DLD1 (cell line): Measurements from ENCODE around the gene MCU.

ENCODE experiments used
- in situ Hi-C: cut with HindIII; loops from 2 replicates; pipeline ENCODE4 v1.10.0; 2017; ENCODE audit warnings: low sequenced_read_pairs

Gene MCU

DNA sequence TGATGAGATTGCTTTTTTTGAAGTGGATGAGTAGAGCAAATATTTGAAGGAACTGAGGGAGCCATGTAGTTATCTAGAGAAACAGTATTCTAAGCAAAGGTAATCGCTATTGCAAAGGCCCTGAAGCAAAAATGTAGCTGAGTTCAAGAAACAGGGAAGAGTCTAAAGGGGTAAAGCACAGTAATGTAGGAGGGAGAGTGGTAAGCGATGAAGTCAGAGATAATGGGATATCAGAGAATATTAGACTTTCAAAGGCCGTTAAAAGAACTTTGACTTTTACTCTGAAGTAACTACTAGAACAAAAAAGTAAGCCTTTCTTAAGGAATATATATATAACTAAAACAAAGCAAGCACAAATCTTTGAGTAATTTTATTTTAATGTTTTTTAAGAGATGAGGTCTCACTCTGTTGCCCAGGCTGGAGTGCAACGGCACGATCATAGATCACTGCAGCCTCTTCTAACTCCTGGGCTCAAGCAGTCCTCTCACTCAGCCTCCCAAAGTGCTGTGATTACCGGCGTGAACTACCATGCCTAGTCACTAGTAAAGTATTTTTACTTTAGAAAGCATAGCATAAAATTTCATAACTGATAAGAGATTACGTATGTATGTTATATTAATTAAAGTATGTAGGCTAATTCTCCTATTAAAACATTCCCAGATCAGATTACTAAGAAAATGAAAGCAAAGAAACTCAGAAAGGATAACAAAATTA is 139.9 kb downstream of the MCU start:
- in situ Hi-C loops, result no loop called here

DNA sequence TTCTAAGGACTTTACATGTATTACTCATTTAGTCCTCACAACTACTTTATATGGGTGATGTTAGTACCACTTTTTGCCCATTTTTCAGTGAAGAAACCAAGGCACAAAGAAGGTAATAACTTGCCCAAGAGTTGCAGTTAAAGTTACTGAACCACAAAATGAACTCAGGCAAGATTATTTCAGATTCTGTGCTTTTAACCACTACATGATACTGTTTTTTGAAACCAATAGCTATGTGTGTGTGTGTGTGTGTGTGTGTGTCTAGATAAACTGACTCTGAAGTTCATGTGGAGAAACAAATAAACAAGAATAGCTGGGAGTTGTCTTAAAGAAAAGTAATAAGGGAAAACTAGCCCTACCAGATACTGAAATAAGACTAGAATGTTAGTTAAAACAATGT is 140.8 kb downstream of the MCU start:
- in situ Hi-C loops, result no loop called here

DNA sequence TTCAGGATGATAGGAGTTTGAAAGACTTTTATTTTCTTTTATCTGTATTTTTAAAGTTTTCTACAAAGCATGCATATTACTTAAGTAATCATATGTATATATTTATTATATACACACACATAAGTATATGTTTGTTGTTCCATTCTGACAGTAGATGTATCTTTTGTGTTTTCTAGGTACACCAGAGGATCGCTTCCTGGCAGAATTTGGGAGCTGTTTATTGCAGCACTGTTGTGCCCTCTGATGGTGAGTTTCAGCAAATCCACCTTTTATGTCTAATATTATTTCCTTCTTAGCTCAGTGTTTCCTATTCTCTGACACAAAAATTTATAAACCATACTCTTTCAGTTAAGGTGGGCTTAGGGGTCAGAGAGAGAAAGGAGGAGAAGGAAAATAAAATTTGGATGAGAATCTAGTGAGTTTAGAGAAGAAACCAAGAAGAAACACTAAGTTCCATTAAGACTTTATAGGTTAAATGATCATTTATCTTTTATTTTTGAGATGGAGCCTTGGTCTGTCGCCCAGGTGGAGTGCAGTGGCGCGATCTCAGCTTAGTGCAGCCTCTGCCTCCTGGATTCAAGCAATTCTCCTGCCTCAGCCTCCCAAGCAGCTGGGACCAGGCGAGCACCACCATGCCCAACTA is 142.4 kb downstream of the MCU start:
- in situ Hi-C loops, result no loop called here

DNA sequence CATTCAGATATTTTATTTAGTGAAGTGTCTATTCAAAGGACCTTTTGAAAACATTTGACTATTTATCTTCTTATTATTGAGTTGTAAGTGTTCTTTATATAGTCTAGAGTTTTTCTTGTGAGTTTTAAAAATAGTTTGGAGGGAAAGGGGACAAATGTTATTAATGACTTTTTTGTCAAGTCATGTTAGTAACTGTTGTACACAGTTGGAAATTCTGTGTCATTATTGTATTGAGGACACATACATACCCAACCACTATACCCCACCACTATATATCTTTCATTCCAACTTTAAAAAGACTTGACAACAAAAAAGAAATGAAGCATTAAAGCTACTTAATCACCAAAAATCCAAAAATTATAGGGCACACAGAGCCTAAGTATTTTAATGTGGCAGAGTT is 148.4 kb downstream of the MCU start:
- in situ Hi-C loops, result no loop called here

DNA sequence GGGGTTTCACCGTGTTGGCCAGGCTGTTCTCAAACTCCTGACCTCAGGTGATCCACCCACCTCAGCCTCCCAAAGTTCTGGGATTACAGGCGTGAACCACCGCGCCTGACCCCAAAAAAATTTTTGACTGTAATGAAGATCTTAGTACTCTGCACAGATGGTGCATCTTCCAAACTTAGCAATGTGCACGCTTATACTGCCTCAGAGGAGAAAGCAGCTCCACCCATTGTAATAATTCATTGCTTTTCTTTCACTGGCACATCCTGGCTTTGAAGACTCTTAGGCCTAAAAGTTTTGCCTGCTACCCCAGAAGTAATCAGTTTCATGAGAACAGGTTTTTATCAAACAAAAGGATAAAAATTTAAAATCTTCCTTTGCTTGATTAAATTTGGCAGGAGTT is 149.5 kb downstream of the MCU start:
- in situ Hi-C loops, result no loop called here

DNA sequence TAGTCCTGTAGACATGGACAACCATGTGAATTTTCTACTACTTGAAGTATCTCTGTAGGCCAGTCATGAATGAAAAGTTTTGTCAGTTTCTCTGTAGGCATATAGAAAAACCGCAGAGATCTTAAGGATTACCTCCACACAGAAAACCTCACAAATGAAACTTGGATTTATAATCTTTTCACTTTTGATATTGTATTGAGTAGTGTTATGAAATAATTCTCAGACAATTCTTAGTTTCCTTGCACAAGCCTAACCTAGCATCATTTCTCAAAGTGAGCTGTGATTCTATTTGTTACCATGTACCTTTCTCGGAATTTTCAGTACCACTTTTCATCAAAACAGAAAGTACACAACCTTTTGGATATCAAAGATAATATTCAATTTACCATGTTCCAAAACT is 150.2 kb downstream of the MCU start:
- in situ Hi-C loops, result no loop called here

DNA sequence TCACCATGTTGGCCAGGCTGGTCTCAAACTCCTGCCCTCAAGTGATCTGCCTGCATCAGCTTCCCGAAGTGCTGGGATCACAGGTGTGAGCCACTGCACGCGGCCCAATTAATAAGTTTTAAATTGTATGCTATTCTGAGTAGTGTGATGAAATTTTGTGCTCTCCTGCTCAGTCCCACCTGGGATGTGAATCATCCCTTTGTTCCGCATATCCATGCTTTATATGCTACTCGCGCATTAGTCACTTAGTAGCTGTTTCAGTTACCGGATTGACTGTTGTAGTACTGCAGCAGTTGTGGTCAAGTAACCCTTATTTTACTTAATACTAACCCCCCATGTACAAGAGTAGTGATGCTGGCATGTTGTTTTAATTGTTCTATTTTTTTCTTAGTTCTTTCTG is 154.3 kb downstream of the MCU start:
- in situ Hi-C loops, result no loop called here

DNA sequence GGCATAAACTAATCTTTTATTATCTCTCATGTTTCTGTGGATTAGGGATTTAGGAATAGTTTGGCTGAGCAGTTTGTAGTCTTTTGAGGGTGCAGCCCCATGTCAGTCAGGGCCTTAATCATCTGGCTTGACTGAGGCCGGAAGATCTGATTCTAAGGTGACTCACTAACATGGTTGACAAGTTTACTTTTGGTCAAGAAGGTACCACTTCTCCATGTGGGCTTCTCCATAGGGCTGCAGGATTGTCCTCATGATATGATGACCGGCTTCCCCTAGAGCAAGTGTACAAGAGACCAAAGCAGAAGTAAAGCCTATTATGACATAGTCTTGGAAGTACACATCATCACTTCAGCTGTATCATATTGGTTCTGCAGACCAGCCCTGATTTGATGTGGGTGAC is 155.7 kb downstream of the MCU start:
- in situ Hi-C loops, result no loop called here

DNA sequence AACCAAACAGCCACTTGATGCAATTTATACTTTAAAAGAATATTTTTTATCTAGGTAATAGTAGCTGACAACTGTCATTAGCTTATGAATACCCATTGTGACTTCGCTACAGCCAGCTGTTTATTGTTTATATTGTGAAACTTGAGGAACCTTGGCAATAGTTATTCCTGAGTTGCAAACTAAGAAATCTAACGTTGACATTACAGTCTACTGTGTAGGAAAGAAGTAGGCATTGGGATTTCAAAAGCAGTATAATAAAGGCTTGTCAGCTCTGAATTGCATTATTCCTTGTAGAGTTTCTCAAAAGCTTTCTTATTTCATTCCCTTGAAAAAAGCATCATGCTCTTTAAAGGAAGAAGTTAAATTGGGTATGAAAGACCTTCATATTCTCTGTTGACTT is 158.9 kb downstream of the MCU start:
- in situ Hi-C loops, result no loop called here

DNA sequence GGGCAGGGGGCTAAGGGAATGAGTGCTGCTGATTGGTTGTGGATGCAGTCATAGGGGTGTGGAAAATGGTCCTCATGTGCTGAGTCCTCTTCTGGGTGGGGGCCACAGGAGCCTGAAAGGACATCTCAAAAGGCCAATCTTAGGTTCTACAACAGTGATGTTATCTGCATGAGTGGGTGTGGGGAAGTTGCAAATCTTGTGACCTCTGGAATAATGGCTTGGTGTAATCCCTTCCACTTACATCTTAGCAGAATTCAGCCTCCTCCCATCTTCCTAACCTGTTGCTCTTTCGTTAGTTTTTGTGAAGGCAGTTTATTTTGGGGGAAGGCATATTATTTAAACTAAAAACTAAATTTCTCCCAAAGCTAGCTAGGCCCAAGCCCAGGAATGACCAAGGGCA is 159.6 kb downstream of the MCU start:
- in situ Hi-C loops, result no loop called here

DNA sequence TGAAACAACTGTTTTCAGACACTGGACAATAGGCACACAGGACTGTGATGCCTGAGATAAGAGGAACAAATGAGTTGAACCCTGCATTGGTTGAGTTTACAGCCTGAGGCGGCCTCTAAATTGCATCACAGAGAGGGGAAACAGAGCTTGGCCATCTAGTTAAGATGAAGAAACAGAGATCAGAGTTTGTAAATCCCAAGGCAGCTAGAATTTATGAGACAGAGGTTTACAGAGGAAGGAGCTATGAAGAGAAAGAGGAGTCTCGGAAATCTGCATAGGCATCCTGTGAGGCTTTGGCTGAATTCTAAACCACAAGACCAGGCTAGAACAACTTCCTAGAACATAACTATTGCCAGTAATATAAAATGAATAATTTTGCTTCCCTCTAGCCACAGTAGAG is 160.6 kb downstream of the MCU start:
- in situ Hi-C loops, result no loop called here

DNA sequence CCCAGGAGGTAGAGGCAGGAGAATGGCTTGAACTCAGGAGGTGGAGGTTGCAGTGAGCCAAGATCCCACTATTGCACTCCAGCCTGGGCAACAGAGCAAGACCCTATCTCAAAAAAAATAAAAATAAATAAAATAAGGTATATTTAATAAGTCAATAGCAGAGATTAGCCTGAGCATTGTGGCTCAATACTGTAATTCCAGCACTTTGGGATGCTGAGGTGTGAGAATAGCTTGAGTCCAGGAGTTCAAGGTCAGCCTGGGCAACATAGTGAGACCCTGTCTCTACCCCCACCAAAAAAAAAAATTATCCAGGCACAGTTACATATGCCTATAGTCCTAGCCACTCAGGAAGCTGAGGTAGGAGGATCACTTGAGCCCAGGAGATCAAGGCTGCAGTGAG is 163.2 kb downstream of the MCU start:
- in situ Hi-C loops, result no loop called here

DNA sequence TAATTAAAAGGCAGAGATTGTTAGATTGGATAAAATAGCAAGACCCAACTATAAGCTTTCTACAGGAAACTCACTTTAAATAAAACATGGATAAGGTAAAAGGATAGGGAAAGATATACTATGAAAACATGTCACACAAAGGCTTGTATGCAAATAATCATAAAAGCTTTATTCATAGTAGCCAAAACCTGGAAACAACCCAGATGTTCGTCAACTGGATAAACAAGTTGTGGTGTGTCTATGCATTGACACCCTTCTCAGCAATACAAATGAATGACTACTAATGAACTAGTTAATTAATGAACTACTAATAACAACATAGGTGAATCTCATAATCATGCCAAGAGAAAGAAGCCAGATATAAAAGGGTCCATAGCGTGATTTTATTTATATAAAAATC is 163.8 kb downstream of the MCU start:
- in situ Hi-C loops, result no loop called here

DNA sequence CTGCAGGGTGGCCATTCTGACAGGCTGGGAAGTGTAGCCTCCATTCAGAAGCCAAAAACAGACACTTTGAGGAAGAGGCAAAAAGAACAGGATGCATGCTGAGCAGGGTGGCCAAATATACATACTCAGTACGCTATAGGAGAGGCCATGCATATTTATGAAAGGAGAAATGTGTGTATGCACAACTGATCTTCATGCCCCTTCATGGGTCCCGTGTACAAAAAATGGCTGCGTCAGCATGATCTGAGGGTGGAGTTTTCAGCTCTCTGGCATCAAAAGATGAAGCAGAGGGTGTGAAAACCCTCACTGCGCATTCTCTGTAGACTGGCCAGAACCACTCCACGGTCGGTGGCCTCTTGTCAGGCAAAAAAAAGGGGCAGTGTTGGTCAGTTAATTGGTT is 166.1 kb downstream of the MCU start:
- in situ Hi-C loops, result no loop called here

DNA sequence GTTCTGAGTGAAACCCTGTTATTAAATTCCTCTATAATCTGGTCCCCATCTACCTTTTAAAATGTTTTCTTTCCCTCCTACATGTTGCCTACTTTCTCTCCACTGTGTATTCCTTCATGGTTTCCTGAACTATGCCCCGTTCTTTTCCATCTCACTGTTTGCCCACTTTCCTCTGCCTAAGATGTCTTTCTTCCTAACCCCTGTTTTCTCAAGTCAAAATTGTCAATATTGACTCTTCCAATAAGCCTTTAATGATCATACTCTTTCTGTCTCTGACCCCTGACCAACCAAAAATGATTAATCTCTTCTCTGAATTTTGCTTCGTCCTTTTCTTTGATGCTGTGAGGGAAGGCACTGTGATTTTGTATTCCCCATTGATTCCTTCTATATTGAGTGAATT is 171.0 kb downstream of the MCU start:
- in situ Hi-C loops, result no loop called here

DNA sequence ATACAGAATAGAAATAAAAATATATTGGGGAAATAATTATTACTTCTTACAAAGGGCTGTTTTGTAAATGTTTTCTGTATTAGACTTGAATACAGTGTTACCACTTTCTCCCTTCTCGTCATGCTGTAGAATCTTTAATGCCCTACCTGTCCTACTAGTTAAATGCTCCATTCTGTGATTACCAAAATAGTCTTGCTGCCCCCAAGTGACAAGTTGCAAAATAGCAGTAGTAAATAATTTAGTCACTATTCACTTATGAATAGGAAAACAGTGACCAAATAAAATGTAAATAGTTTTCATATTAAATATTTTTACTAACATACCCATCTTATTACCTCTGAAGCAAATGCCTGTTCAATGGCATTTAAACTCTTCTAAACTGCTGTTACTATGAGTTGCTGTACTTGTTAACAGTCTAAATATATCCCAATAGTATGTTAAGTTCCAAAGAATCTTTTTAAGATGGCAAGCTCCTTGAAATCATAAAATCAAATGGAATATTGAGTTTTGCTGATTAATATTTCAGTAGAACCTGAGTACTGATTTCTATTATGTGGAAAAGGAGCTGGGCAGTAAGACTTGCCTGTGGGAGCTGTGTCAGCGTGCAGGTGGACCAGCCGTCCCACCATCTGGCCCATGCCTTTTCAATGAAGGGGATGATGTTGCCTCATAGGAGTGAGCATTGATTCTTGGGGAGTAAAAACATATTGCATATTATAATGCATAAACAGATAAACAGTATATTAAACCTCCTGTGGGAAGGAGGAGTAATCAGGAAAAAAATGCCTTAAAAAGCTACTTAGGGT is 183.5 kb downstream of the MCU start:
- in situ Hi-C loops, result no loop called here

DNA sequence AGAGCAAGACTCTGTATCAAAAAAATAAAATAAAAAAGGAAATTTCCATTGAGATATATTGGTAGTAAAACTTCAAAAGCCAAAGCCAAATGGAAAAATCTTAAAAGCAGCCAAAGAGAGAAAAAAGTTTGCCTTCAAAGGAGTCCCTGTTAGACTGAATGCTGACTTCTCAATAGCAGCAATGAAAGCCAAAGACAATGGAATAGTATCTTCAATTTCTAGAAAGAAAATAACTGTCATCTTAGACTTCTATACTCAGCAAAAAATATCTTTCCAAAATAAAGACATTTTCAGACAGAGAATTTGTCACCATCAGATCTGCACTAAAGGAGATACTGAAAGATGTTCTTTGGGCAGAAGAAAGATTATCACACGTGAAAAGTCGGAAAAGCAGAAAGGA is 187.3 kb downstream of the MCU start:
- in situ Hi-C loops, result no loop called here

DNA sequence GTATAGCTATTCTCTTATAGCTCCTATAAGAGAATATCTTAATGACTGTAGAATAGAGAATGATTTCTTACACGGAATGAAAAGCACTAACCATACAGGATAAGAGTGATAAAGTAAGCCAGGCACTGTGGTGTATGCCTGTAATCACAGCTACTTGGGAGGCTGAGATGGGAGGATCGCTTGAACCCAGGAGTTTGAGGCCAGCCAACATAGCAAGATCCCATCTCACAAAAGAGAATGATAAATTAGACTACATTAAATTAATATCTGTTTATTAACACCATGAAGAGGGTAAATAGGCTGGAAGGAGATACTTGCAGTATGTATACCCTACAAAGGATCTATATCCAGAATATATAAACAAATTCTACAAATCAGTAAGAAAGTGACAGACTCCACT is 189.3 kb downstream of the MCU start:
- in situ Hi-C loops, result no loop called here

DNA sequence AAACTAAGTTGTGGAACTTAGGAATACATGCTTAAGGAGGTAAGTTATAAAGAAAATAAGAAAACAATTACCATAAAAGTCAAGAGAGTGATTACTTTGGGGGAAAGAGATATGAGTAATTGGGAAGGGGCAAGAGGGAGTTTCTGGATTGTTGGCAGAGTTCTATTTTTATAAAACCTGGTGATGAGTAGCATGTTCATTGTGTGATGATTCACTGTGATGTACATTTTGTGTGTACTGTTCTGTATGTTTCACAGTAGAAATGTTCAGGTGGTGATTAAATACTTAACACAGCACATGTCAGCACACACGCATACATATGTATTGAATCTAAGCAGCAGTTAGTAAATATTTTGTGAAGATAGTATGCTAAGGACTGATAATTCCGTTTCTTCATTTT is 191.9 kb downstream of the MCU start:
- in situ Hi-C loops, result no loop called here

DNA sequence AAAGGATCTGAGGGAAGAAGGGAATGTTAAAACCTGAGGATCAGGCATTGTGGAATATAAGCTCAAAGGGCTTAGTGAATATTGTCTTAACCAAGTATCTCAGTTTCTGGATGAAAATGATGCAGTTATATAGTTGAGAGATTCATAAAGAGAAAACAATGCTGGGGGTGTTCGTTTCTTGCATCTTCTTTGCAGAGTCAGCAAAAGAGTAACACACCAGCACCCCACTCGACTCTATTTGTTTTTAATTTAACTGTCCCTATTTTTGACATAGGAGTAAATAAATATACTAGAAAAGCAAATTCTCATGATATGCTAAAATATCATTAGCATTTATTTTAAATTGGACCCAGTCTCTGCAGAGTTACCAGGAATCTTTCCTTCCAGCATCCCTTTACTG is 194.0 kb downstream of the MCU start:
- in situ Hi-C loops, result no loop called here

DNA sequence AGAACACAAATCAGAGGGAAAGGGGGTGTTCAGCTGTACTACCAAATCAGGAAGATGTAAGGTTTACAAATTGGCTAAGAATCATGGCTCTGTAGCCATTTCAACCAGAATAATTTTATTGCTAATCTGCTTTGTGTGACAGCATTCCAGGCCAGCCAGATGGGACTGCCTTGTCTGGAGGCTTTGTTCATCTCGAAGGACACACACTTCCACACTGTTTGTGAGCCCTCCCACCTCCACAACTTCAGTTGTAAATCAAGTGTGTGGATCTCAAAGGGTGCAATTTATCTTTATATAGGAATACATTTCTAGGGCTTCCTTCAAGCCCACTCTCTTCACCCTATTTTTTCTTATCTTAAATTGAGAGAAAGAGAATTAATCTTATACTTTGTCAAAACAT is 194.7 kb downstream of the MCU start:
- in situ Hi-C loops, result no loop called here

DNA sequence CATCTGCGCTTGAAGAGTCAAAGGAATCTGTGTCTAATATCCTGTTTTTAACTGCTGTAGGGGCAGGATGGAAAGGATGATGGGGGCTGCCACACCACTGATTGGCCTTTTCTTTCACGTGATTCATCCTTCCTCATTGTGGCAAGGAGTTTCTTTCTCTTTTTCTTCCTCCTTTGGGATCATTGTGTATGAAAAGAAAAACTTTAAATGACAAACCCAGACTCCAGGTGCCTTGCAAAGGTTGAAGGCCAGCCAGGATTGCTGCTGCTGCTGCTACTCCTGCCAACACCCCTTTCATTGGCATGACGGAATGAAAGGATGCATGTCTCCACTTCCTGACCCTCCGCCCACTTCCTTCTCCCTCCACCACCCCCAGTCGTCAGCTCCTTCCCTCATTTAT is 195.1 kb downstream of the MCU start:
- in situ Hi-C loops, result no loop called here
